HG03159 (cell line): ENCODE measurements around the gene SNX20.

Source experiments
- ATAC-seq: cut with Tn5 transposase; IDR thresholded peaks from one replicate; pipeline ENCODE4 v1.9.1; 2021; ENCODE audit warnings: mild to moderate bottlenecking, moderate library complexity; ENCODE audit not compliant: unreplicated experiment

Gene SNX20

GRCh38 chr16:50705436-50706110, 24.5 kb upstream of the SNX20 start:
- no peak for ATAC-seq

DNA sequence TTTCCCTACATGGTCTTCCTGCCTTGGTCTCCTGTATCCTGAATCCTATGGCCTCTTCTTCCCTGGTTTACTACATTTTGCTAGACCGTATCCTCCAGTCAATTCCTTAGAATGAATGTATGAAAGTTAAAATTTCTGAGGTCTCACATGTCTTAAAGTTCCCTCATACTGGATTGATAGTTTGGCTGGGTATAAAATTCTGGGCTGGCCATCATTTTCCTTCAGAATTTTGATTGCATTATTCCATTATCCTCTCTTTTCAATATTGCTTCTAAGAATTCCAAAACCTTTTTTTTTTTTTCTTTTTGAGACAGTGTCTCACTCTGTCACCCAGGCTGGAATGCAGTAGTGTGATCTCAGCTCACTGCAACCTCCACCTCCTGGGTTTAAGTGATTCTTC, 23.1 kb upstream of the SNX20 start:
- ATAC-seq, result no peak

DNA sequence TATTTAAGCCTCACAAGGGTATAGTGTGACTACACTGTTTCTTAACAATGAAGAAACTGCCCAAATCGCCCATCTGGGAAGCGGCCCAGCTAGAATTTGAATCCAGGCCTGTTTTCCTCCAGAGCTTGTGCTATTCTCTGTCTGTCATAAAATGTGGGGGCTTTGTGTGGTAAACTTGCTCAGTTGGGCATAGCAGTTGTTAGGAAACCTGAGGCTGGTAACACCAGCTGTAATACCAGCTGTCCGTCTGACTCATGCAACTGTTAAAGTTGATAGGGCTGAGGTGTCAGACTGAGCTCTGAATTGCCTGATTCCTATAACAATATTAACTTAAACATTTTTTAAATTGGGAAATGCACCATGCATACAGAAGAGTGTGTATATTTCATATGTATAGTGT, 21.6 kb upstream of the SNX20 start:
- no peak for ATAC-seq

DNA sequence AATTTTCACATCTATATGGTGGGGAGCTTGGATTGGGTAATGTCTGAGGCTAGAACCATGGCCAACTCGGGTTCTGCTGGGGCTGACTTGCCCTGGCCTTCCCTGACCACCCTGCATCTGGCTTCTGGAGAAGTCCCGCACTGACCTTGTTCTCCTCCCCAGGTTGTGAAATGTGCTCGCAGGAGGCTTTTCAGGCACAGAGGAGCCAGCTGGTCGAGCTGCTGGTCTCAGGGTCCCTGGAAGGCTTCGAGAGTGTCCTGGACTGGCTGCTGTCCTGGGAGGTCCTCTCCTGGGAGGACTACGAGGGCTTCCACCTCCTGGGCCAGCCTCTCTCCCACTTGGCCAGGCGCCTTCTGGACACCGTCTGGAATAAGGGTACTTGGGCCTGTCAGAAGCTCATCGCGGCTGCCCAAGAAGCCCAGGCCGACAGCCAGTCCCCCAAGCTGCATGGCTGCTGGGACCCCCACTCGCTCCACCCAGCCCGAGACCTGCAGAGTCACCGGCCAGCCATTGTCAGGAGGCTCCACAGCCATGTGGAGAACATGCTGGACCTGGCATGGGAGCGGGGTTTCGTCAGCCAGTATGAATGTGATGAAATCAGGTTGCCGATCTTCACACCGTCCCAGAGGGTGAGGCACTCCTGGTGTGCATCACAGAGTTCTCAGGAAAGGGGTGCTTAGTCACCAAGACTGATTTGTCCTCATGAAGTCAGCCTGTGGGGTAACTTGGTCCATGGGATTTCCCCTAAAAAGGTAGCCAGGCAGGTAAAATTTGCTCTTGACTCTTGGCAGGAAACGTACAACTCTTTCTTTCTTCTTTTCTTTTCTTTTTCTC, 18.4 kb upstream of the SNX20 start:
- no peak for ATAC-seq

- ATAC-seq, result peak; percentile 35
Measured at GRCh38 chr16:50697881-50698767, 17.0 kb upstream of the SNX20 start.

DNA sequence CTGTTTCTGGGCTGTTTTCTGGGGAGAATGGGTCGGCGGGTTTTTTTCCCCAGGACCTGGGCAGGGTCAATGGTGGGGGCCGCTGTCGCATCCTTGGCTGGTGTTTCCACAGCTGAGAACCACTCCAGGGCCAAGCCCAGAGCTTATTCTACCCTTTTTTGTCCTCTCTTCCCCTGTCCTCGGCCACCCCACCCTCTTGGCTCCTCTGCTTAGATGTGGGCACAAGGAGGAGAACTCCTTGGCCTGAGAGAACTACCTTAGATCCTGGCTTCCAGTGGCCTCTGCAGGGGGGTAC, 16.3 kb upstream of the SNX20 start:
- ATAC-seq, result no peak

- ATAC-seq, result peak; percentile 61
Measured at GRCh38 chr16:50696575-50697420, 15.7 kb upstream of the SNX20 start.

GRCh38 chr16:50696126-50696525, 15.0 kb upstream of the SNX20 start:
- peak; percentile 12 for ATAC-seq

GRCh38 chr16:50695017-50696000, 14.2 kb upstream of the SNX20 start:
- ATAC-seq, result no peak

DNA sequence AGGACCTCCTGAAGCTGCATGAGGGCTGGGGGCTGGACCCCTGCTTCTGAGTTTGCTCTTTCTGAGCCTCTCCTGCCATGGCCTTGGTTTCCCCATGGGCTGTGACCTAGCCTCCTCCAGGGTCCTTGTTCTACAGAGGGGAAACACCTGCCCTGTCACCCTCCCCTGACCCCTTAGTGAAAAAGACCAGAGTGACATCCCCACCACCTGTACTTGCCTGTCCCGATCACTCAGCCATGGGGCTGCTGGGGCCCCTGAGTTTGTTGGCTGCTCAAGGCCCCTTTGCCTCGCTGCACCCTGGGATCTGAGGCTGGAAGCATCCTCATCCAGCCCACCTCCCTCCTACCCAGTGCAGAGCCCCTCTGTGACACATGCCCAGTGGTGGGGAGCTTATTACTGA, 13.1 kb upstream of the SNX20 start:
- ATAC-seq, result no peak

GRCh38 chr16:50692999-50693781, 12.1 kb upstream of the SNX20 start, which contains the start of gene NOD2:
Gene NOD2, plus strand, starts transcription at chr16:50693606. Its CDS starts 5,890 bp downstream, at chr16:50699496.
- ATAC-seq, result no peak

DNA sequence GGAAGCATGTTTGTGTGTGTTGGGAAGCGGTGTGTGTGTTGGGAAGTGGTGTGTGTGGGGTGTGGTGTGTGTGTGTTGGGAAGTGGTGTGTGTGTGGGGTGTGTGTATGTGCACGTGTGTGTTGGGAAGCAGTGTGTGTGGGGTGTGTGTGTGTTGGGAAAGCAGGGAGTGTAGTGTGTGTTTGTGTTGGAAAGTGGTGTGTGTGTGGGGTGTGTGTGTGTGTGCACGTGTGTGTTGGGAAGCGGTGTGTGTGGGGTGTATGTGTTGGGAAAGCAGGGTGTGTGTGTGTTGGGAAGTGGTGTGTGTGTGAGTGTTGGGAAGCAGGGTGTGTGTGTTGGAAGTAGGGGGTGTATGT, 11.5 kb upstream of the SNX20 start:
- ATAC-seq, result no peak

GRCh38 chr16:50690177-50690576, 9.1 kb upstream of the SNX20 start:
- no peak for ATAC-seq

GRCh38 chr16:50688867-50689266, 7.8 kb upstream of the SNX20 start:
- ATAC-seq, result no peak

GRCh38 chr16:50688083-50688482, 7.0 kb upstream of the SNX20 start:
- ATAC-seq, result no peak

- no peak for ATAC-seq
Measured at GRCh38 chr16:50685462-50686063, 4.5 kb upstream of the SNX20 start.

DNA sequence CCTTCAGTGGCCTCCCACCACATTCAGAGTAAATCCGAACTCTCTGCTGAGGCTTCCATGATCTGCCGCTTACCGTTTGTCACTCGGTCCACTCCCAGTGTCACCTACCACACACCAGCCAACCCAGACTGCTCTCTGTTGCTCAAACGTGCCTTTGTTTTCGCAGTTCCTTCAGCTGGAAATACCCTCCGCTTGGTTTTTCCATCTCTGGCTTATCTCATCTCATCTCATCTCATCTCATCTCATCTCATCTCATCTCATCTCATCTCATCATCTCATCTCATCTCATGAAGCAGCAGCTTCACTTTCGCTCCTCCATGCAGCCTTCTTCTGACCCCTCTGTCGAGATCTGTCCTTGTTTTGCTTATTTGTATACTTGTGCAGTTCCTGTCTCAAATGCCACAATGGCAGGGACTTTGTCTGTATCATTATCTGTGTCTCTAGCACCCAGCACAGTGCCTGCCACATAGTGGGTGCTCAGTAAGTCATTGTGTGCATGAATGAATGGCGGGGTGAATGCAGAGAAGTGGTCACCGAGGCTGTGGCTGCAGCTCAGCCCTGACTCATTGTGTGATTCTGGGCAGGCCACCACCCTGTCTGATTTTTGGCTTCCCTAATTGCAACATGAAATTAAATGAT, 3.8 kb upstream of the SNX20 start:
- ATAC-seq, result no peak
